GM23338 (cell line): ENCODE measurements around the gene MKNK1.

Experiments
- CTCF ChIP-seq, 2 experiments: fragments of 200-600 bp in 1 of 2; sonication (generic) in 1 of 2; conservative IDR thresholded peaks; 2 replicates each; pipeline versions ENCODE4 v1.5.1 to v1.6.1; 2016 to 2017; ENCODE audit warnings: antibody characterized with exemption in 2 of 2, low read depth in 2 of 2, mild to moderate bottlenecking in 2 of 2, moderate library complexity in 1 of 2
- EZH2phosphoT487 ChIP-seq: fragments of 200-600 bp; sonication (generic); IDR thresholded peaks from one replicate; pipeline ENCODE4 v1.8.1; 2018; ENCODE audit warnings: antibody characterized with exemption; ENCODE audit not compliant: unreplicated experiment
- POLR2AphosphoS5 ChIP-seq: IDR thresholded peaks from 2 replicates; pipeline ENCODE4 v1.6.1; 2016; ENCODE audit warnings: antibody characterized with exemption, low read depth
- TF ChIP-seq, protein P1 (sequence below): IDR thresholded peaks from one replicate; pipeline ENCODE4 v1.6.1; 2018; ENCODE audit warnings: antibody characterized with exemption; ENCODE audit not compliant: unreplicated experiment

GRCh38 chr1:46568461-46568891 is 35.6 kb downstream of the MKNK1 start:
- TF ChIP-seq CTCF (conservative IDR thresholded peaks at IDR 0.05; ENCODE audit: low read depth in 2 of 2) (no peak), POLR2AphosphoS5 (no peak), EZH2phosphoT487 (no peak)
- TF ChIP-seq, protein P1, sequence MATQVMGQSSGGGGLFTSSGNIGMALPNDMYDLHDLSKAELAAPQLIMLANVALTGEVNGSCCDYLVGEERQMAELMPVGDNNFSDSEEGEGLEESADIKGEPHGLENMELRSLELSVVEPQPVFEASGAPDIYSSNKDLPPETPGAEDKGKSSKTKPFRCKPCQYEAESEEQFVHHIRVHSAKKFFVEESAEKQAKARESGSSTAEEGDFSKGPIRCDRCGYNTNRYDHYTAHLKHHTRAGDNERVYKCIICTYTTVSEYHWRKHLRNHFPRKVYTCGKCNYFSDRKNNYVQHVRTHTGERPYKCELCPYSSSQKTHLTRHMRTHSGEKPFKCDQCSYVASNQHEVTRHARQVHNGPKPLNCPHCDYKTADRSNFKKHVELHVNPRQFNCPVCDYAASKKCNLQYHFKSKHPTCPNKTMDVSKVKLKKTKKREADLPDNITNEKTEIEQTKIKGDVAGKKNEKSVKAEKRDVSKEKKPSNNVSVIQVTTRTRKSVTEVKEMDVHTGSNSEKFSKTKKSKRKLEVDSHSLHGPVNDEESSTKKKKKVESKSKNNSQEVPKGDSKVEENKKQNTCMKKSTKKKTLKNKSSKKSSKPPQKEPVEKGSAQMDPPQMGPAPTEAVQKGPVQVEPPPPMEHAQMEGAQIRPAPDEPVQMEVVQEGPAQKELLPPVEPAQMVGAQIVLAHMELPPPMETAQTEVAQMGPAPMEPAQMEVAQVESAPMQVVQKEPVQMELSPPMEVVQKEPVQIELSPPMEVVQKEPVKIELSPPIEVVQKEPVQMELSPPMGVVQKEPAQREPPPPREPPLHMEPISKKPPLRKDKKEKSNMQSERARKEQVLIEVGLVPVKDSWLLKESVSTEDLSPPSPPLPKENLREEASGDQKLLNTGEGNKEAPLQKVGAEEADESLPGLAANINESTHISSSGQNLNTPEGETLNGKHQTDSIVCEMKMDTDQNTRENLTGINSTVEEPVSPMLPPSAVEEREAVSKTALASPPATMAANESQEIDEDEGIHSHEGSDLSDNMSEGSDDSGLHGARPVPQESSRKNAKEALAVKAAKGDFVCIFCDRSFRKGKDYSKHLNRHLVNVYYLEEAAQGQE = no peak
